NCI-H1694 treated with DMSO at 0.1 percent for 48 hours (cell line): Measurements from ENCODE around the gene KRT82.

ENCODE experiments used
- DNase-seq: peaks from one replicate; lab custom pipeline; 2025; lab: John Stamatoyannopoulos, UW

Gene KRT82

GRCh38 chr12:52435659-52435999 is 29.5 kb upstream of the KRT82 start:
- no peak for DNase-seq

- no peak for DNase-seq
Measured at GRCh38 chr12:52434760-52435530, 28.8 kb upstream of the KRT82 start.

- DNase-seq = no peak
Measured at GRCh38 chr12:52434081-52434733, 28.1 kb upstream of the KRT82 start, which contains the start of gene KRT75. KRT75 (minus strand) TSS chr12:52434371; CDS start chr12:52434304, 67 bp downstream.

GRCh38 chr12:52433501-52434080 is 27.5 kb upstream of the KRT82 start:
- DNase-seq = no peak

GRCh38 chr12:52432559-52433207 is 26.5 kb upstream of the KRT82 start:
- DNase-seq = no peak

GRCh38 chr12:52428121-52428520 is 22.0 kb upstream of the KRT82 start:
- DNase-seq = no peak

- DNase-seq = no peak
Measured at GRCh38 chr12:52427083-52427482, 20.9 kb upstream of the KRT82 start.

GRCh38 chr12:52426034-52426433 is 19.9 kb upstream of the KRT82 start:
- no peak for DNase-seq

GRCh38 chr12:52425466-52425865 is 19.3 kb upstream of the KRT82 start:
- DNase-seq = no peak

- no peak for DNase-seq
Measured at GRCh38 chr12:52423661-52424500, 17.7 kb upstream of the KRT82 start.

GRCh38 chr12:52423035-52423434 is 16.9 kb upstream of the KRT82 start:
- DNase-seq = no peak

- DNase-seq = no peak
Measured at GRCh38 chr12:52419656-52420055, 13.5 kb upstream of the KRT82 start.

- no peak for DNase-seq
Measured at GRCh38 chr12:52418576-52419110, 12.5 kb upstream of the KRT82 start.

- no peak for DNase-seq
Measured at GRCh38 chr12:52417740-52418139, 11.6 kb upstream of the KRT82 start.

GRCh38 chr12:52416795-52417194 is 10.7 kb upstream of the KRT82 start:
- DNase-seq = no peak

- DNase-seq = no peak
Measured at GRCh38 chr12:52415870-52416750, 10.0 kb upstream of the KRT82 start.

GRCh38 chr12:52414936-52415335 is 8.8 kb upstream of the KRT82 start:
- no peak for DNase-seq

- DNase-seq = no peak
Measured at GRCh38 chr12:52413782-52414345, 7.7 kb upstream of the KRT82 start.

GRCh38 chr12:52413202-52413601 is 7.1 kb upstream of the KRT82 start:
- no peak for DNase-seq

GRCh38 chr12:52411815-52412214 is 5.7 kb upstream of the KRT82 start:
- no peak for DNase-seq
